ENCODE results near the gene ZACN. TPM values are rescaled to one million over a fixed set of nuclear protein-coding genes. Genes with fewer than 3 reads are reported as not detected.

ZACN gene
- total and polyA plus RNA-seq, 2 experiments from 2014 or later = 0.85 TPM; not detected in 1

GRCh38 chr17:76079956-76080767 is 1.2 kb downstream of the ZACN start:
- TF ChIP-seq EZH2phosphoT487 (IDR thresholded peaks at IDR 0.05; ENCODE audit: insufficient read depth, low read depth) (no peak), EZH2 (IDR thresholded peaks at IDR 0.05; ENCODE audit: insufficient read depth, poor library complexity, severe bottlenecking) (no peak)
- no peak for DNase-seq
- H4K20me1 ChIP-seq (ENCODE audit: insufficient read depth) = no peaks in the 10 kb centered on the region
- WGBS, 2 experiments (ENCODE audit: low coverage in 1 of 2, low lambda C conversion rate in 2 of 2, missing lambda C conversion rate in 2 of 2) = 0 to 2% methylated on average over 19 to 21 of the region's 23 CpGs
- no peak overlapping the region for H3K27ac ChIP-seq
- no peak overlapping the region for H3K4me3 ChIP-seq
- H3K27me3 ChIP-seq (replicated peaks; ENCODE audit: insufficient read depth) = peaks cover 41% of the 10 kb centered on the region
- no peak overlapping the region for H3K4me2 ChIP-seq (ENCODE audit: unreplicated experiment)
- no peaks in the 10 kb centered on the region for H3K79me2 ChIP-seq (ENCODE audit: insufficient read depth)
- H3K9me2 ChIP-seq (ENCODE audit: insufficient read depth) = no peaks in the 10 kb centered on the region
- H3F3A ChIP-seq (ENCODE audit: insufficient read depth) = no peaks in the 10 kb centered on the region
- H3K4me1 ChIP-seq (ENCODE audit: insufficient read depth) = no peaks in the 10 kb centered on the region
- no peaks in the 10 kb centered on the region for H3K9me3 ChIP-seq (ENCODE audit: low read depth)
- peaks cover 7% of the 10 kb centered on the region; the same call in 1 of the 2 replicates for H3K36me3 ChIP-seq (ENCODE audit: low read depth)
- no peak overlapping the region for H2AFZ ChIP-seq
- in situ Hi-C loops (cut with MboI) = no loop called here
- H3K9ac ChIP-seq = no peak overlapping the region

- Histone ChIP-seq H3K9me3 (ENCODE audit: low read depth) (no peaks in the 10 kb centered on the region), H3F3A (ENCODE audit: insufficient read depth) (no peaks in the 10 kb centered on the region), H3K4me3 (no peak overlapping the region), H2AFZ (no peak overlapping the region), H3K36me3 (ENCODE audit: low read depth) (peaks cover 7% of the 10 kb centered on the region; the same call in 1 of the 2 replicates), H3K27ac (no peak overlapping the region), H3K27me3 (replicated peaks; ENCODE audit: insufficient read depth) (peaks cover 35% of the 10 kb centered on the region), H3K79me2 (ENCODE audit: insufficient read depth) (no peaks in the 10 kb centered on the region), H3K9ac (no peak overlapping the region), H3K9me2 (ENCODE audit: insufficient read depth) (no peaks in the 10 kb centered on the region), H3K4me1 (ENCODE audit: insufficient read depth) (no peaks in the 10 kb centered on the region), H3K4me2 (ENCODE audit: unreplicated experiment) (no peak overlapping the region), H4K20me1 (ENCODE audit: insufficient read depth) (no peaks in the 10 kb centered on the region)
- no peak for DNase-seq
- TF ChIP-seq EZH2phosphoT487 (IDR thresholded peaks at IDR 0.05; ENCODE audit: insufficient read depth, low read depth) = no peak
- no peak for TF ChIP-seq EZH2 (IDR thresholded peaks at IDR 0.05; ENCODE audit: insufficient read depth, poor library complexity, severe bottlenecking)
- WGBS, 2 experiments (ENCODE audit: low coverage in 1 of 2, low lambda C conversion rate in 2 of 2, missing lambda C conversion rate in 2 of 2) = 16 to 19% methylated on average over 6 of the region's 6 CpGs
- in situ Hi-C loops (cut with MboI) = no loop called here
Measured at GRCh38 chr17:76080768-76081287, 1.8 kb downstream of the ZACN start.

GRCh38 chr17:76081295-76082210 is 2.6 kb downstream of the ZACN start:
- no peaks in the 10 kb centered on the region for H3F3A ChIP-seq (ENCODE audit: insufficient read depth)
- in situ Hi-C loops (cut with MboI) = no loop called here
- no peaks in the 10 kb centered on the region for H3K79me2 ChIP-seq (ENCODE audit: insufficient read depth)
- no peak overlapping the region for H3K27ac ChIP-seq
- no peaks in the 10 kb centered on the region for H4K20me1 ChIP-seq (ENCODE audit: insufficient read depth)
- peaks cover 7% of the 10 kb centered on the region; the same call in 1 of the 2 replicates for H3K36me3 ChIP-seq (ENCODE audit: low read depth)
- H3K4me1 ChIP-seq (ENCODE audit: insufficient read depth) = no peaks in the 10 kb centered on the region
- no peaks in the 10 kb centered on the region for H3K9me2 ChIP-seq (ENCODE audit: insufficient read depth)
- no peak overlapping the region for H3K4me2 ChIP-seq (ENCODE audit: unreplicated experiment)
- H3K9ac ChIP-seq = no peak overlapping the region
- no peak for DNase-seq
- peaks cover 28% of the 10 kb centered on the region for H3K27me3 ChIP-seq (replicated peaks; ENCODE audit: insufficient read depth)
- no peaks in the 10 kb centered on the region for H3K9me3 ChIP-seq (ENCODE audit: low read depth)
- WGBS, 2 experiments (ENCODE audit: low coverage in 1 of 2, low lambda C conversion rate in 2 of 2, missing lambda C conversion rate in 2 of 2) = 63 to 65% methylated on average over 18 to 26 of the region's 27 CpGs
- TF ChIP-seq EZH2 (IDR thresholded peaks at IDR 0.05; ENCODE audit: insufficient read depth, poor library complexity, severe bottlenecking) (no peak), EZH2phosphoT487 (IDR thresholded peaks at IDR 0.05; ENCODE audit: insufficient read depth, low read depth) (no peak)
- H3K4me3 ChIP-seq = no peak overlapping the region
- no peak overlapping the region for H2AFZ ChIP-seq

All from GM23248 (cell line).